Suppressor macrophage treated with lipopolysaccharide for 1 hour (primary cell): ENCODE measurements around the gene RWDD1.

Experiments used
- DNase-seq, 3 donors: peaks; one replicate each; pipeline ENCODE4 v3.0.0-alpha.2; 2020 to 2022

RWDD1 gene

GRCh38 chr6:116570856-116571682 is at the start of gene RWDD1:
RWDD1 (plus strand) TSS chr6:116571504; CDS start chr6:116571583, 79 bp downstream.
- peak; percentile 98 to 99 (median 99) for DNase-seq

GRCh38 chr6:116522896-116523295 is 48.4 kb upstream of the RWDD1 start:
- no peak for DNase-seq

- no peak for DNase-seq
Measured at GRCh38 chr6:116524236-116524635, 47.1 kb upstream of the RWDD1 start.

GRCh38 chr6:116528133-116528532 is 43.2 kb upstream of the RWDD1 start:
- DNase-seq, result no peak

GRCh38 chr6:116528780-116529179 is 42.5 kb upstream of the RWDD1 start:
- DNase-seq, result no peak

- DNase-seq, result peak in 2 of 3 donors; percentile 32 to 40
Measured at GRCh38 chr6:116529466-116530290, 41.6 kb upstream of the RWDD1 start.

- no peak for DNase-seq
Measured at GRCh38 chr6:116530436-116530835, 40.9 kb upstream of the RWDD1 start.

GRCh38 chr6:116531675-116532570 is 39.4 kb upstream of the RWDD1 start:
- peak; percentile 79 to 88 (median 82) for DNase-seq

- DNase-seq, result no peak
Measured at GRCh38 chr6:116533233-116533957, 37.9 kb upstream of the RWDD1 start.

- no peak for DNase-seq
Measured at GRCh38 chr6:116535109-116535508, 36.2 kb upstream of the RWDD1 start.

GRCh38 chr6:116536216-116536621 is 35.1 kb upstream of the RWDD1 start:
- peak; percentile 76 to 87 (median 79) for DNase-seq

- DNase-seq, result no peak
Measured at GRCh38 chr6:116542426-116542825, 28.9 kb upstream of the RWDD1 start.

GRCh38 chr6:116543149-116543548 is 28.2 kb upstream of the RWDD1 start:
- DNase-seq, result no peak

GRCh38 chr6:116545651-116546050 is 25.7 kb upstream of the RWDD1 start, which contains the start of gene TRAPPC3L:
TRAPPC3L (minus strand) TSS chr6:116545684; CDS start chr6:116545514, 170 bp downstream.
- DNase-seq, result no peak

- DNase-seq, result no peak
Measured at GRCh38 chr6:116547358-116547757, 23.9 kb upstream of the RWDD1 start.

GRCh38 chr6:116550796-116551195 is 20.5 kb upstream of the RWDD1 start:
- no peak for DNase-seq

GRCh38 chr6:116553451-116553850 is 17.9 kb upstream of the RWDD1 start, which contains the start of gene CALHM4:
CALHM4 (plus strand) TSS chr6:116553751; CDS start chr6:116553794, 43 bp downstream.
- no peak for DNase-seq

- DNase-seq, result no peak
Measured at GRCh38 chr6:116556065-116556464, 15.2 kb upstream of the RWDD1 start.

GRCh38 chr6:116556814-116557415 is 14.4 kb upstream of the RWDD1 start:
- no peak for DNase-seq

- no peak for DNase-seq
Measured at GRCh38 chr6:116557893-116558292, 13.4 kb upstream of the RWDD1 start.

GRCh38 chr6:116560130-116560529 is 11.2 kb upstream of the RWDD1 start:
- DNase-seq, result no peak
